ENCODE data around the gene ATP6V0D1.

GRCh38 chr16:67489401-67490083 is 8.6 kb upstream of the ATP6V0D1 start:
- TF ChIP-seq HDGF (IDR thresholded peaks at IDR 0.05; ENCODE audit: borderline replicate concordance) (no peak), SP1 (IDR thresholded peaks at IDR 0.05) (no peak), FOXK2 (IDR thresholded peaks at IDR 0.05) (no peak), BHLHE40 (IDR thresholded peaks at IDR 0.05; ENCODE audit: borderline replicate concordance) (no peak), LEF1 (IDR thresholded peaks at IDR 0.05; ENCODE audit: borderline replicate concordance) (no peak)

Data from HEK293T (cell line).